K562 (cell line): ENCODE results near the gene NOTO.

ENCODE experiments used
- BCL6 ChIP-seq: fragments of 250-450 bp; sonication (Bioruptor Pico); IDR thresholded peaks from 2 replicates; pipeline ENCODE4 v1.4.0; 2020
- BCOR ChIP-seq: fragments of 450-650 bp; IDR thresholded peaks from 2 replicates; pipeline ENCODE4 v1.6.1; 2016
- BRD4 ChIP-seq: fragments of 200-600 bp; sonication (generic); IDR thresholded peaks from 2 replicates; pipeline ENCODE4 v1.6.1; 2017; ENCODE audit warnings: inconsistent platforms
- CBX8 ChIP-seq: fragments of 200-600 bp; sonication (generic); IDR thresholded peaks from 2 replicates; pipeline ENCODE4 v1.6.1; 2012; ENCODE audit warnings: borderline replicate concordance, mixed run types, low read depth, mild to moderate bottlenecking, moderate library complexity, mixed read lengths, low read length, control low read depth, inconsistent platforms; ENCODE audit not compliant: poor library complexity, severe bottlenecking; ENCODE audit errors: extremely low read depth
- TEAD2 ChIP-seq: fragments of 450-650 bp; IDR thresholded peaks from 2 replicates; pipeline ENCODE4 v1.6.1; 2016; ENCODE audit warnings: missing genetic modification characterization, control low read depth, missing compliant biosample characterization

GRCh38 chr2:73253400-73253799 is 51.0 kb downstream of the NOTO start:
- TF ChIP-seq BCOR = no peak
- no peak for TF ChIP-seq TEAD2 (tag)
- TF ChIP-seq BRD4 = no peak
- TF ChIP-seq BCL6 (CRISPR knock-in tag) = no peak
- TF ChIP-seq CBX8 = no peak
